ENCODE measurements around the gene TUBA4A.

The TUBA4A gene

DNA sequence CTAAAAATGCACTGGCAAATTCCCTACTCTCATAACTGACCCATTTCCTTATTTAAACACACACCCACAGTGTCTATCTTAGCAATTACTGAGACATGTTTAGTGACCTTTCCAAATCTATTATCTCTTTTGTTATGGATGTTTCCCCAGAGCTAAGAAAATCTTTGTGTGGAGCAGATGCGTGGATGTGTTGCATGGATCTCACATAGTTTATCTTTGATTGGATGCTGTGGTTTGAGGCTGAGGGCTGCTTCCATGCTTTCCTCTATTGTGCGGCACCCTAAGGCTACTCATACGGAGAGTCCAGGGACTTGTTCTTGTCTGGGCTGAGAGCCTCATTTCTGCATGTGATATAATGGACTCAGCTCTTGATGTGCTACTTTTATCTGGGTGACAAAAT, 19.4 kb downstream of the TUBA4A start:
- no peak for DNase-seq (ENCODE audit: low read depth)

DNA sequence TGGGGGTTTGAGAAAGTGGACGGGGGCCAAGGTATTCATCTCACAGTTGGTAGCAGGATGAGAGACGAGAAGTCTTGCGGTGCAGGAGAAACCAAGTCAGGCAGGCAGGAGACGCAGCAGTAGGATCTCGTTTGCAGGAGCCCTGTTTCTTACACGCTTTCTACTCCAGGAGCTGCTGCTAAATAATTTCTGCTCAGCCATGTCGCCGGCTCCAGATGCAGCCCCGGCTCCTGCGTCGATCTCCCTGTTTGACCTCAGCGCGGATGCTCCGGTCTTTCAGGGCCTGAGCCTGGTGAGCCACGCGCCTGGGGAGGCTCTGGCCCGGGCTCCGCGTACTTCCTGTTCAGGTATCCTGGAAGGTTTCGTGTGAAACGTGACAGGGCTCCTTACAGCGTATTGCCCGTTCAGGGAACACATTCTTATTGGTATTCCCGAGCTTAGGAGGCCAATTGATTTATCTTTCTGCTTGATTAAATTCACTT, 23.6 kb downstream of the TUBA4A start:
- DNase-seq (ENCODE audit: low read depth) = no peak

- DNase-seq (ENCODE audit: low read depth) = peak; percentile 96
Measured at GRCh38 chr2:219229305-219230058, 24.2 kb downstream of the TUBA4A start, which contains the start of the genes ANKZF1 and ATG9A. TSS of gene ANKZF1 (plus strand) at chr2:219229806. CDS start at chr2:219230258, 452 bp downstream. TSS of gene ATG9A (minus strand) at chr2:219229636. CDS start at chr2:219228024, 1,612 bp downstream.

DNA sequence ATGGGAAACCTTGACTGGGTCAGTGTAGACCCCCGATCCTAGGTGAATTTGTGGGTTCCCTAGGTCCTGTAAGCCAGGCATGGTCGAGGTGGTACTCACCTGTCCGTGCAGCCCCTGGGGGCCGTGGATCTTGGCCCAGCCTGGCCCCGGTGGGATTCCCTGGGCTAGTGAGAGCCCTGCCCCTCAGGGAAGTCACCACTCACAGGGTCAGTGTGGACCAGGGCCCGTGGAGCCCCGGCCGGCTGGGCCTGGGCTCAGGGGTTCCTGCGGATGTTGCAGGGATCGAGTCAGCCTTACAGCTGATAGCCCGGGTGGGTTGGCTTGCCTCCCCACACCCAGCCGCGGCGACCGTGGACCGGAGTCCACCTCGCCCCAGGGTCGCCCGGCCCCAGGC, 24.8 kb downstream of the TUBA4A start:
- DNase-seq (ENCODE audit: low read depth) = no peak

GRCh38 chr2:219228041-219228910, 25.4 kb downstream of the TUBA4A start:
- DNase-seq (ENCODE audit: low read depth) = no peak

- no peak for DNase-seq (ENCODE audit: low read depth)
Measured at GRCh38 chr2:219225350-219225749, 28.4 kb downstream of the TUBA4A start.

- DNase-seq (ENCODE audit: low read depth) = no peak
Measured at GRCh38 chr2:219223831-219224610, 29.7 kb downstream of the TUBA4A start.

- no peak for DNase-seq (ENCODE audit: low read depth)
Measured at GRCh38 chr2:219221957-219222518, 31.7 kb downstream of the TUBA4A start.

DNA sequence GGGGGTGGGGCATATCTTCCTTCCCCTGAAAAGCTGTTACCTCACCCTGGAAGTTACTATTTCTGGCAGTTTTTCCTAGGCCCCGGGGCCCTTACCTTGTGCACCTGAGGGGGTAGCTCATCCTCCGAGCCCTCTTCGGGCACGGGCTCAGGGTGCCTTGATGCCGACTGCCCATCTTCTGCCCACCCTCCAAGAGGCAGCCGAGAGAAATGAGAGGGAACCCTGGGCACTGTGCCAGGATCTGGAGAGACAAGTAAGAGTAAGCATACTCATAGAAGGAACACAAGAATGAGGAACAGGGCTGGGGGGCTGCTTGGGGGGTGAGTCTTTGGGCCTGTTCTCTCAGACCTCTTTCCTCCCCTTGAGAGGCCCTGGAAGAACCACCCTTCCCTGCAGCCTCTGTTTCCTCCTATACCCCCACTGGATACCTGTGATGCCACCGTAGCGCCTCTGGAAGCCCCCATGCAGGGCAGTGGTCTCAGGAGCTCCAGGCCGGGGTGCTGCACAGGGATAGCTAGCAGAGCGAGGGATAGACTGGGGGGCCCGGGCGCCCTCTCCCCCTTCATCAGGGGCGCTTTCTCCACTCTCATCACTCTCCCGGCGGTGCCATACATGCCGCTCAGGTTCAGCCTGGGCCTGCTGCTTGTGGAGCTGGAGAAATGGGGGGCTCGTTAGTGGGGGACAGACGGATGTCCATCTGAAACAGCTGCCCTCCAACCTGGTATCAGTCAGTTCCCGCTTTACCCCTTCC, 32.9 kb downstream of the TUBA4A start:
- DNase-seq (ENCODE audit: low read depth) = no peak

- DNase-seq (ENCODE audit: low read depth) = no peak
Measured at GRCh38 chr2:219219784-219220532, 33.8 kb downstream of the TUBA4A start.

DNA sequence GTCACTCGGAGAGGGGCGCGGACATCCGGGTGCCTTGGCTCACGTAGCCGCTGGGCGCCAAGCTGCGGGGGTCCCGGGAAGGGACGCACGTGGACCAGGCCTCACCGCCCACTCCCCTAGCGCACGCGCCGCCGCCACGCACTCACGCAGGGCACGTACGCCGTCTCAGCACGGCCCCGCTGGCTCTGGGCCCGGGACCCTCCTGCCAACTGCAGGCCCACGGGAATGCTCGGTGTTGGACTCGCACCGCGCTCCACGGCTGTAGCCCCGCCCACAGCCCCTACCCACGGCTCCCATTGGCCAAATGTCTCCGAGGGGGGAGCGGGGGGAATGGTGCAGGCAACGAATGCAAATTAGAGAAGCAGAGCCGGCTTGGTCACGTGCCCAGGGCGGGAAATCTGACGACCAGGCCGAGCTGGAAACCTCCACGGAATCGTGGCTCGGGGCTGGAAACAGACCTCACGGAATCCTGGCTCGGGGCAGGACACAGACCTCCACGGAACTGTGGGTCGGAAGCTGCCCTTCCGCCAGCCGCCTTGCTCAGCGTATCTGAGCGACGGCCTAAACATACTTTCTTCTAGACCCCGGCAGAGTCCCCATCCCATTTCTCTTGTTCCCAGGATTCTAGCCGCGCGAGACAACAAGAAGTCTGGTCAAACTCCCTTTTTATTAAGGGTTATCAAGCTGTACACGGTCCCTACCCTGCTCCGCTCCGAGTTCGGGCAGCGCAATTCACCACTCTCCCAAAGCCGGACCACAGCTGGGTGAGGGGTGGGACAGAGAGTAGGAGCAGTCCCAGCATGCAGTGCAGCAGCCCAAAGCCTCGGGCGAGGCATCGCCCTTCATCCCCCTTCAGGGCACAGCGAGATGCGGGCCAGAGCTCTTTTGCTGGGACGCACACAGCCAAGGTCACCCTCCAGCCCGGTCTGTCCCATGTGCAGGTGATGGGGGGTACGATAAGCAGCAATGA, 34.7 kb downstream of the TUBA4A start, which contains the start of gene ABCB6:
TSS of gene ABCB6 (minus strand) at position 227 of the 970 bp plus-strand sequence. CDS start 285 bp downstream, outside the sequence.
- peak; percentile 73 for DNase-seq (ENCODE audit: low read depth)

DNA sequence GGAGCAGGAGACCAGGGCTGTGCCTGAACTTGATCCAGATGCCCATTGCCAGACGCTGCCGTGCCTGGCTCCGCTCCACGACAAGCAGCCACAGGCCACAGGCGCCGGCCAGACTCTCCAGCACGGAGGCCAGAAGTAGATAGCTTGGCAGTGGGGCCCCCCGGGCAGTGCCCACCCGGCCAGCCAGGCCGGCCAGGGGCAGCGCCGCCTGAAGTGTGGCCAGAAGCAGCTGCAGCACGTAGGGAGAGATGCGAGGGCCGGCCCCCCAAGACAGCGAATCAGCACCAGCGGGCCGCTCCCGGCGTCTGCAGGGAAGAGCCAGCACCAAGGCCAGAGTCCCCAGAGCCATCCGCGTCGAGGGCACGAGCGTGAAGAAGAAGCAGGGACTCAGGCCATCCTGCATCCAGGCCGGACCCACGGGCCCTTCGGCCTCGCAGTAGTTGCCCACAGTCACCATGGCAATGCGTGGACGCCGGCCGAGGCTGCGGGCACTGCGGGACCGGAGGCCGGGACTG, 35.4 kb downstream of the TUBA4A start:
- no peak for DNase-seq (ENCODE audit: low read depth)

DNA sequence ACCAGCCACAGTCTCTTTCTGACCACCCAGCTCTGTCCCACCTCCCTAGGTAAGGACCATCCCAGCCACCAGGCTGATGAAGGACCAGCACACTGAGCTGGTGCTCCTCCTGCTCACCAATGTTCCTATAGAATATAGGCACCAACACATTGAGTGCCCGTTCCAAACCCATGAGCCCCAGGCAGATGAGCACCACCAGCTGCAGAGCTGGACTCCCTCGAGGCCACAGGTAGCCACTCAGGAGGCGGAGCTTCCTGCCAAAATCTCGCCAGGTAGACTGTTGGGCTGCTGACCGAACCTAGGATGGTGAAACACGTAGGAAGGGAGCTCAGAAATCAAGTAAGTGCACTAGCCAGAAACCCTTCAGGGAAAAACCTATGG, 37.2 kb downstream of the TUBA4A start:
- no peak for DNase-seq (ENCODE audit: low read depth)

- no peak for DNase-seq (ENCODE audit: low read depth)
Measured at GRCh38 chr2:219215871-219216534, 37.7 kb downstream of the TUBA4A start.

- no peak for DNase-seq (ENCODE audit: low read depth)
Measured at GRCh38 chr2:219214786-219215185, 38.9 kb downstream of the TUBA4A start.

GRCh38 chr2:219214141-219214540, 39.6 kb downstream of the TUBA4A start:
- DNase-seq (ENCODE audit: low read depth) = no peak

DNA sequence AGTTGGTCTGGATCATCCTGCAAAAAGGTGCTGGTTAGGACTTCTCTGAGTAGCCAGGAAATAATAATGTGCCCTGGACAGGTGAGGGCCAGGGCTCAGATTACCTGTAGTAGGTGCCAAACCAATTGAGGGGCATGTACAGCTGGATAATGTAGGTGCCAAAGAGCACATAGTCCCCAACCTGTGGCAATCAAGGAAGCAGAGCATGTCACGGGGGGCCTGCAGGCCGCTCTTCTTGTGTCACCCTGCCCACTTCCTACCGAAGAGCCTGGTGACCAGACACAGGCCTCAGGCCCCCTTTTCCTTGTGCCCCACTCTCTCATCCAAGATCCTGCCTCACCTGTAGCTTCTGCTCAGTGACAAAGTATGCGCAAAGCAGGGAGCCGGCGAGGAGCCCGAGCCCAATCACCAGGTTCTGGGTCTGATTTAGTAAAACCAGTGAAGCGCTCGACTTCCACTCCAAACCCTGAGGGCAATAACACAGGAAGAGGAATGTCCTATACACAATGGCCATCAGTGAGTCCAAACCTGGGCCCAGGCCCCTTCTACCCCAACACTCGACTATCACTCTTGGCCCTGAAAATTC, 40.1 kb downstream of the TUBA4A start:
- DNase-seq (ENCODE audit: low read depth) = no peak

DNA sequence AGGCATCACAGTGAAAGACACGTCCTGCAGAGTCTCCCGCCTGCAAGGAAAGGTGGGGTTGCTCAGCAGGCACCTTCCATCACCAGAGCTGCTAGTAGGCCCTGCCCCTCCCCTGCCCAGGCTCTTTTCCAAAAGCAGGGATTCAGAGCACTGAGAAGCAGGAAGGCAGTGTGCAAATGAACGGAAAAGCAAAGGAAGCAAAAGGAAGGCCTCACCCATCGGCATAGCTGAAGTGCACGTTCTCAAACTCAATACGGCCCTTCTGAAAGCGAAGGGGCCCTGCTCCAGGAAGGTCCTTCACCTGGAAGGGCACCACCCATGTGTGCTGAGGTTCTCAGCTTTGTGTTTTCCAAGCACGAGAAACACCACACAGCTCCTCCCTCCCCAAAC, 40.7 kb downstream of the TUBA4A start:
- DNase-seq (ENCODE audit: low read depth) = no peak

Data from stimulated activated CD8-positive, alpha-beta memory T cell treated with anti-CD3 and anti-CD28 coated beads, Interleukin-12 subunit alpha, Interleukin-12 subunit beta, amount 100 ng/mL, for 1 hour (primary cell).